OCI-LY1 (cell line): ENCODE data around the gene RASL10B.

ENCODE experiments used
- H2AFZ ChIP-seq: fragments of 200-600 bp; sonication (generic), shearing (Covaris generic); 2 replicates; pipeline ENCODE4 v1.6.0; 2014; ENCODE audit warnings: antibody characterized with exemption, mild to moderate bottlenecking, low read length
- H3F3A ChIP-seq: fragments of 200-600 bp; sonication (generic), shearing (Covaris generic); 2 replicates; pipeline ENCODE4 v1.6.0; 2014; ENCODE audit warnings: mild to moderate bottlenecking, antibody characterized with exemption, low read length, moderate library complexity; ENCODE audit not compliant: insufficient read depth
- H3K27ac ChIP-seq: fragments of 200-600 bp; sonication (generic); 2 replicates; pipeline ENCODE4 v1.5.1; 2014; ENCODE audit warnings: low read length, mixed run types, mild to moderate bottlenecking, low read depth; ENCODE audit not compliant: poor library complexity, severe bottlenecking
- H3K27me3 ChIP-seq: fragments of 200-600 bp; sonication (generic); 2 replicates; pipeline ENCODE4 v1.6.0; 2014; ENCODE audit warnings: antibody characterized with exemption, mild to moderate bottlenecking, low read length, moderate library complexity; ENCODE audit not compliant: insufficient read depth
- H3K36me3 ChIP-seq: fragments of 200-600 bp; sonication (generic); 2 replicates; pipeline ENCODE4 v1.6.1; 2014; ENCODE audit warnings: mild to moderate bottlenecking, antibody characterized with exemption, low read length, moderate library complexity, mixed read lengths; ENCODE audit not compliant: insufficient read depth
- H3K4me1 ChIP-seq: fragments of 200-600 bp; sonication (generic); 2 replicates; pipeline ENCODE4 v1.5.1; 2014; ENCODE audit warnings: mild to moderate bottlenecking, low read length, moderate library complexity; ENCODE audit not compliant: insufficient read depth, severe bottlenecking
- H3K4me2 ChIP-seq: fragments of 200-600 bp; sonication (generic), shearing (Covaris generic); 2 replicates; pipeline ENCODE4 v1.6.1; 2014; ENCODE audit warnings: low read length
- H3K4me3 ChIP-seq: fragments of 200-600 bp; sonication (generic); 2 replicates; pipeline ENCODE4 v1.5.1; 2014; ENCODE audit warnings: low read length, low read depth, mild to moderate bottlenecking, mixed read lengths; ENCODE audit not compliant: poor library complexity, severe bottlenecking
- H3K79me2 ChIP-seq: fragments of 200-600 bp; shearing (Covaris generic); 2 replicates; pipeline ENCODE4 v1.6.1; 2016; ENCODE audit warnings: mixed run types, low read length, mixed read lengths; ENCODE audit not compliant: insufficient read depth
- H3K9ac ChIP-seq: fragments of 200-600 bp; sonication (generic), shearing (Covaris generic); 2 replicates; pipeline ENCODE4 v1.6.1; 2014; ENCODE audit warnings: mild to moderate bottlenecking, low read length, mixed read lengths
- H3K9me2 ChIP-seq: fragments of 200-600 bp; sonication (generic), shearing (Covaris generic); 2 replicates; pipeline ENCODE4 v1.6.1; 2014; ENCODE audit warnings: low read depth, mild to moderate bottlenecking, low read length, mixed read lengths
- H3K9me3 ChIP-seq: fragments of 200-600 bp; shearing (Covaris generic); 2 replicates; pipeline ENCODE4 v1.6.1; 2014; ENCODE audit warnings: low read length, mixed read lengths
- H4K20me1 ChIP-seq: fragments of 200-600 bp; sonication (generic), shearing (Covaris generic); 2 replicates; pipeline ENCODE4 v1.6.0; 2016; ENCODE audit warnings: mild to moderate bottlenecking, low read length; ENCODE audit not compliant: insufficient read depth
- CTCF ChIP-seq: fragments of 200-600 bp; sonication (generic), shearing (Covaris generic); IDR thresholded peaks from 2 replicates; pipeline ENCODE4 v1.5.1; 2017; ENCODE audit warnings: mild to moderate bottlenecking, antibody characterized with exemption, low read length, moderate library complexity, mixed read lengths
- EZH2 ChIP-seq: fragments of 200-600 bp; sonication (generic), shearing (Covaris generic); IDR thresholded peaks from 2 replicates; pipeline ENCODE4 v1.8.0; 2017; ENCODE audit warnings: borderline replicate concordance, mixed run types, mild to moderate bottlenecking, antibody characterized with exemption, low read length, moderate library complexity, mixed read lengths

RASL10B gene

GRCh38 chr17:35715416-35715815, 16.0 kb upstream of the RASL10B start:
- no peak overlapping the region for H3K4me3 ChIP-seq
- H3K79me2 ChIP-seq, result no peaks in the 10 kb centered on the region
- no peaks in the 10 kb centered on the region for H3K9me2 ChIP-seq
- H3K4me1 ChIP-seq, result peaks cover 6% of the 10 kb centered on the region
- no peaks in the 10 kb centered on the region for H3F3A ChIP-seq
- peaks cover 23% of the 10 kb centered on the region; the same call in 1 of the 2 replicates for H3K36me3 ChIP-seq
- H3K27me3 ChIP-seq, result no peaks in the 10 kb centered on the region
- H3K9me3 ChIP-seq, result no peaks in the 10 kb centered on the region
- H2AFZ ChIP-seq, result no peak overlapping the region
- no peak overlapping the region for H3K27ac ChIP-seq
- TF ChIP-seq CTCF, result no peak
- no peak for TF ChIP-seq EZH2
- no peaks in the 10 kb centered on the region for H4K20me1 ChIP-seq
- H3K4me2 ChIP-seq, result no peak overlapping the region
- H3K9ac ChIP-seq, result no peak overlapping the region

GRCh38 chr17:35716173-35716572, 15.3 kb upstream of the RASL10B start:
- no peak overlapping the region for H2AFZ ChIP-seq
- no peak overlapping the region for H3K4me2 ChIP-seq
- H3K9ac ChIP-seq, result no peak overlapping the region
- H3K9me3 ChIP-seq, result no peaks in the 10 kb centered on the region
- H3K27me3 ChIP-seq, result no peaks in the 10 kb centered on the region
- H3K4me1 ChIP-seq, result peaks cover 6% of the 10 kb centered on the region
- H3F3A ChIP-seq, result no peaks in the 10 kb centered on the region
- H3K36me3 ChIP-seq, result peaks cover 23% of the 10 kb centered on the region; the same call in 1 of the 2 replicates
- H4K20me1 ChIP-seq, result no peaks in the 10 kb centered on the region
- H3K9me2 ChIP-seq, result no peaks in the 10 kb centered on the region
- no peak overlapping the region for H3K27ac ChIP-seq
- no peak overlapping the region for H3K4me3 ChIP-seq
- H3K79me2 ChIP-seq, result no peaks in the 10 kb centered on the region
- TF ChIP-seq EZH2 (no peak), CTCF (no peak)

GRCh38 chr17:35716897-35717465, 14.5 kb upstream of the RASL10B start:
- H3F3A ChIP-seq, result no peaks in the 10 kb centered on the region
- H4K20me1 ChIP-seq, result no peaks in the 10 kb centered on the region
- no peaks in the 10 kb centered on the region for H3K79me2 ChIP-seq
- no peaks in the 10 kb centered on the region for H3K27me3 ChIP-seq
- no peak overlapping the region for H3K9ac ChIP-seq
- no peak overlapping the region for H2AFZ ChIP-seq
- H3K27ac ChIP-seq, result no peak overlapping the region
- no peaks in the 10 kb centered on the region for H3K9me2 ChIP-seq
- H3K4me1 ChIP-seq, result peaks cover 6% of the 10 kb centered on the region
- no peaks in the 10 kb centered on the region for H3K9me3 ChIP-seq
- no peak for TF ChIP-seq EZH2
- no peak for TF ChIP-seq CTCF
- peaks cover 23% of the 10 kb centered on the region; the same call in 1 of the 2 replicates for H3K36me3 ChIP-seq
- H3K4me2 ChIP-seq, result no peak overlapping the region
- no peak overlapping the region for H3K4me3 ChIP-seq
